H1 (cell line): ENCODE measurements around the gene HS2ST1. TPM values are rescaled to one million over a fixed set of nuclear protein-coding genes. Genes with fewer than 3 reads are reported as not detected.

Experiments
- ATF2 ChIP-seq: IDR thresholded peaks from 2 replicates; pipeline ENCODE4 v1.6.1; 2012; ENCODE audit warnings: low read length, inconsistent platforms
- BACH1 ChIP-seq: IDR thresholded peaks from 2 replicates; pipeline ENCODE4 v1.6.1; 2012; ENCODE audit warnings: low read length, improper control_type of control experiment
- CHD1 ChIP-seq: IDR thresholded peaks from 2 replicates; pipeline ENCODE4 v1.6.1; 2012; ENCODE audit warnings: low read depth, low read length, improper control_type of control experiment
- CTCF ChIP-seq, 3 experiments: IDR thresholded peaks; 1 replicate in 2 of 3; 2 replicates in 1 of 3; pipeline versions ENCODE4 v1.5.1 to v1.6.1; 2011; ENCODE audit warnings: low read length in 3 of 3, mild to moderate bottlenecking in 3 of 3, inconsistent platforms in 2 of 3, low read depth in 1 of 3, moderate library complexity in 1 of 3; ENCODE audit not compliant: insufficient read depth in 1 of 3; ENCODE audit errors: control extremely low read depth in 1 of 3
- EGR1 ChIP-seq: IDR thresholded peaks from 2 replicates; pipeline ENCODE4 v1.6.1; 2011; ENCODE audit warnings: low read depth, low read length, borderline replicate concordance
- EZH2 ChIP-seq: fragments of 200-600 bp; sonication (generic); IDR thresholded peaks from 2 replicates; pipeline ENCODE4 v1.7.1; 2012; ENCODE audit warnings: low read depth, mild to moderate bottlenecking, moderate library complexity, low read length, inconsistent platforms; ENCODE audit not compliant: severe bottlenecking
- GTF2F1 ChIP-seq: IDR thresholded peaks from 2 replicates; pipeline ENCODE4 v1.6.1; 2012; ENCODE audit warnings: low read depth, low read length, improper control_type of control experiment, borderline replicate concordance
- HDAC2 ChIP-seq, 2 experiments: fragments of 300-600 bp in 1 of 2; sonication (generic) in 1 of 2; IDR thresholded peaks; 2 replicates each; pipeline ENCODE4 v1.6.1; 2011 to 2012; ENCODE audit warnings: low read depth in 2 of 2, low read length in 2 of 2, mild to moderate bottlenecking in 2 of 2, moderate library complexity in 2 of 2, borderline replicate concordance in 1 of 2, inconsistent platforms in 1 of 2
- HDAC6 ChIP-seq: IDR thresholded peaks from one replicate; pipeline ENCODE4 v1.7.1; 2012; ENCODE audit warnings: low read depth, mild to moderate bottlenecking, inconsistent platforms, low read length, moderate library complexity
- JUND ChIP-seq: IDR thresholded peaks from 2 replicates; pipeline ENCODE4 v1.6.1; 2011; ENCODE audit warnings: mild to moderate bottlenecking, improper control_type of control experiment, low read length
- MAX ChIP-seq: IDR thresholded peaks from 2 replicates; pipeline ENCODE4 v1.6.1; 2012; ENCODE audit warnings: inconsistent platforms
- RAD21 ChIP-seq, 2 experiments: IDR thresholded peaks in 1 of 2; conservative IDR thresholded peaks in 1 of 2; 2 replicates each; pipeline ENCODE4 v1.6.1; 2011; ENCODE audit warnings: low read depth in 2 of 2, low read length in 2 of 2, improper control_type of control experiment in 1 of 2, inconsistent platforms in 1 of 2, mild to moderate bottlenecking in 1 of 2, moderate library complexity in 1 of 2
- RXRA ChIP-seq: IDR thresholded peaks from 2 replicates; pipeline ENCODE4 v1.6.1; 2011; ENCODE audit warnings: low read depth, mild to moderate bottlenecking, low read length, moderate library complexity; ENCODE audit not compliant: insufficient read depth
- SIRT6 ChIP-seq: IDR thresholded peaks from one replicate; pipeline ENCODE4 v1.7.1; 2012; ENCODE audit warnings: low read length, inconsistent platforms
- SP2 ChIP-seq: IDR thresholded peaks from 2 replicates; pipeline ENCODE4 v1.6.1; 2012; ENCODE audit warnings: mild to moderate bottlenecking, low read length, inconsistent platforms
- SP4 ChIP-seq: IDR thresholded peaks from 2 replicates; pipeline ENCODE4 v1.6.1; 2012; ENCODE audit warnings: low read length, inconsistent platforms
- SUZ12 ChIP-seq: fragments of 200-600 bp; sonication (generic); IDR thresholded peaks from 2 replicates; pipeline ENCODE4 v1.6.1; 2012; ENCODE audit warnings: mild to moderate bottlenecking, inconsistent platforms, low read length, moderate library complexity, mixed read lengths
- polyA plus RNA-seq, 7 experiments: library from polyadenylated mRNA; depleted of rRNA in 3 of 7; stranded (reverse) in 5 of 7; unstranded in 2 of 7; fragments of >200 nt in 5 of 7; fragments of 200-250 nt in 2 of 7; gene quantifications; 1 replicate in 5 of 7; 2 replicates in 1 of 7; 4 replicates in 1 of 7; pipeline versions ENCODE4 v1.2.1 to v1.2.3, GENCODE V29; 2011 to 2013; ENCODE audit warnings: missing spikeins in 2 of 7, mixed read lengths in 2 of 7
- total RNA-seq: library from RNA; stranded (reverse); fragmentation: NEBNext Ultra II Directional; extraction: Animal tissue kit (Norgen Biotek cat#: 25700); gene quantifications from 2 replicates; pipeline ENCODE4 v1.2.1, GENCODE V29; 2021
- TF ChIP-seq, protein P1 (sequence below): IDR thresholded peaks from 2 replicates; pipeline ENCODE4 v1.6.1; 2011; ENCODE audit warnings: low read length, improper control_type of control experiment

The HS2ST1 gene
- total and polyA plus RNA-seq, 2 of the 8 experiments (the other 6 are each of a cell fraction or from before 2014, with no cell fraction given), result 5.2 to 28.3 TPM

GRCh38 chr1:86913896-86914600 lies 387 bp upstream of the HS2ST1 start, which contains the start of gene SELENOF (continued):
- TF ChIP-seq RXRA (no peak), SUZ12 (no peak), EZH2 (no peak), SIRT6 (no peak), ATF2 (peak; percentile 80; the same call in 1 of the 2 replicates), CHD1 (no peak), GTF2F1 (no peak; the same call in 1 of the 2 replicates), HDAC2 (IDR thresholded peaks at IDR 0.05; ENCODE audit: borderline replicate concordance in 1 of 2, low read depth in 2 of 2, low read length in 2 of 2) (no peak), RAD21 (IDR thresholded peaks at IDR 0.05 in 1 of 2, conservative IDR thresholded peaks at IDR 0.05 in 1 of 2; ENCODE audit: low read depth in 2 of 2, low read length in 2 of 2) (0 out of 4 replicates have a peak, but pooled peaks of 1 of the 2 experiments have one; percentile 0), EGR1 (no peak), SP2 (peak; percentile 20; the same call in 1 of the 2 replicates), CTCF (IDR thresholded peaks at IDR 0.05; ENCODE audit: control extremely low read depth in 1 of 3, insufficient read depth in 1 of 3, low read depth in 1 of 3, low read length in 3 of 3) (no peak), HDAC6 (no peak), JUND (no peak), BACH1 (no peak), MAX (peak; percentile 25; the same call in 1 of the 2 replicates), SP4 (peak; percentile 100)
- TF ChIP-seq, protein P1, sequence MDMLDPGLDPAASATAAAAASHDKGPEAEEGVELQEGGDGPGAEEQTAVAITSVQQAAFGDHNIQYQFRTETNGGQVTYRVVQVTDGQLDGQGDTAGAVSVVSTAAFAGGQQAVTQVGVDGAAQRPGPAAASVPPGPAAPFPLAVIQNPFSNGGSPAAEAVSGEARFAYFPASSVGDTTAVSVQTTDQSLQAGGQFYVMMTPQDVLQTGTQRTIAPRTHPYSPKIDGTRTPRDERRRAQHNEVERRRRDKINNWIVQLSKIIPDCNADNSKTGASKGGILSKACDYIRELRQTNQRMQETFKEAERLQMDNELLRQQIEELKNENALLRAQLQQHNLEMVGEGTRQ, result no peak
